Activated CD8-positive, alpha-beta memory T cell treated with anti-CD3 and anti-CD28 coated beads, Interleukin-2, amount 50 U/mL, for 24 hours (primary cell): ENCODE results near the gene FRMD6.
"Not testable (repeated sequence)": the region's sequence is repeated elsewhere in the genome, so short reads cannot be mapped to it uniquely, and the experiment has no call there.

ENCODE experiments used
- DNase-seq: peaks from one replicate; pipeline ENCODE4 v3.0.0-alpha.2; 2020; ENCODE audit errors: extremely low read depth

The FRMD6 gene

DNA sequence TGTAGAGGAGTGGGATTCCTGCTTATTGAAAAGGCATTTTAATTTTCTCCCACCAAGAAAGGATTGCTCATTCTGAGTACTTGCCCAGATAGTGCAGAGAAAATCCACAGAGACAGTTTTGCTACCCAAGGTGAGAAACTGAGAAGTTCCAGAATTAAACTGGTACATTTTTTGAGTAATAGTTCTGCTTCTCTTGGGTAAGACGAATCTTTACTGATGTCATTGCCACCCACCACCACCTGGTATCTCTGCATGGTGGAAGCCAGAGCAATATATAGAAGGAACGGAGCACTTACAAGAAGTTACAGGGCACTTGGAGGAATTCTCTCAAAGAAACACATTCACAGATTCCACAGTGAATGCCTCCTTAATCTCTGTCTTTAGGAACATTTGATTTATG is 20.7 kb upstream of the FRMD6 start:
- DNase-seq = no peak

DNA sequence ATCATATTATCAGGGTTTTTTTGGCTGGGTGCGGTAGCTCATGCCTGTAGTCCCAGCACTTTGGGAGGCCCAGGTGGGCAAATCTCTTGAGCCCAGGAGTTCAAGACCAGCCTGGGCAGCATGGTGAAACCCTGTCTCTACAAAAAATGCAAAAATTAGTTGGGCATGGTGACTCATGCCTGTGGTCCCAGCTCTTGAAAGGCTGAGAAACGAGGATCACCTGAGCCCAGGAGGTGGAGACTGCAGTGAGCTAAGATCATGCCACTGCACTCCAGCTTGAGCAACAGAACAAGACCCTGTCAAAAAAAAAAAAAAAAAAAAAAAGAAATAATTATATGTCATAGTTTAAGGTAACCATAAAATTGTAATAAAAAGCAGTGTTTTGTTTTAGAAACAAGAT is 18.4 kb upstream of the FRMD6 start:
- not testable (repeated sequence) for DNase-seq

DNA sequence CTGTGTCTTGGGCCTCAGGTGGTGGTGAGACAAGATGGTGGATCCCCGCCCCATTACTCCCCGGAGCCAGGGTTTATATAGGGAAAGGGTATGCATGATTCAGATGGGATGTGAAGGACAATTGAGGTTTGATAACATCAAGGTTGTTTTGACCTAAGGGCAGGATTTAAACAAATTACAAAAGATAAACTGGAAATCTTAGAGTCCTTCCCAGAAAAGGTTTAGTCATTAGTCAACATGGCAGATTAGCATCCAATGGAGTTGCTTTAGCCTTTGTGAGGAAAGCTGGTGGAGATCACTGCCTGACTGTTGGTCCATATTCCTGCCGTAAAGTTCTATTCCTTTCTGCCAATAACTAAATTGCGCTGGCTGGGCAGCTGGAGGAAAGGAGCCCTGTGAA is 15.6 kb upstream of the FRMD6 start:
- no peak for DNase-seq

DNA sequence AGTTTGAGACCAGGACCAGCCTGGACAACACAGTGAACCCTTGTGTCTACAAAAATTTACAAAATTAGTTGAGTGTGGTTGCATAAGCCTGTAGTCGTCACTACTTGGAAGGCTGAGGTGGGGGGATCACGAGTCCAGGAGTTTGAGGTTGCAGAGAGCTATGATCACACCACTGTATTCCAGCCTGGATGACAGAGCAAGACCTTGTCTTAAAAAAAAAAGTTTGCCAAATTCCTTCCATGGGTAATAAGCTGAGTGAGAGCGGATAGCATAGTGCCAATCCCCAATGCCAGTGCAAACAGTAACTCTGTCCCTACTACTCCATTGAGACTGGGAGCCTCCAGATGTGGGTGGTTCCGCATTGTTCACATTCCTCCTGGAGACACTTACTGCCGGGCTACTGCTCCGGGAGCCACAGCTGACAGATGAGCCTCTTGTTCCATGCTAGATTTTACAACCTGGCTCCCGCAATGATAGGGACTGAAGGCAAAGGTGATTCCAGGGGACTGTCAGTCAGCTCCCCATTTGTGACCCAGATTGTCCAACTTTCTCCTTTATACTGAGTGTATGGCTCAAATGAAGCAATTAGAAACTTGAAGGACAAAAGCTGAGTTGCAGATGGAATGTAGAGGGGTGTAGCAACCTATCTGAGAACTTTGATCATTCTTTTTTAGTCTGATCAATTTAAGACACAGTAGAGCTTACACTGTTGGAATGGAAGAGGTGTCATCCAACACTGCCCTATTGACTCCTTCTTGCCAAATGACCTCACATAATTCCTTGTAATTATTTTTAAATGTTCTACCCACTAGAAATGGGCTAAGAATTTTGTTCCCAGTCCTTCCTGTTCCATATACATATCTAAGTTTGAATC is 13.4 kb upstream of the FRMD6 start:
- no peak for DNase-seq

DNA sequence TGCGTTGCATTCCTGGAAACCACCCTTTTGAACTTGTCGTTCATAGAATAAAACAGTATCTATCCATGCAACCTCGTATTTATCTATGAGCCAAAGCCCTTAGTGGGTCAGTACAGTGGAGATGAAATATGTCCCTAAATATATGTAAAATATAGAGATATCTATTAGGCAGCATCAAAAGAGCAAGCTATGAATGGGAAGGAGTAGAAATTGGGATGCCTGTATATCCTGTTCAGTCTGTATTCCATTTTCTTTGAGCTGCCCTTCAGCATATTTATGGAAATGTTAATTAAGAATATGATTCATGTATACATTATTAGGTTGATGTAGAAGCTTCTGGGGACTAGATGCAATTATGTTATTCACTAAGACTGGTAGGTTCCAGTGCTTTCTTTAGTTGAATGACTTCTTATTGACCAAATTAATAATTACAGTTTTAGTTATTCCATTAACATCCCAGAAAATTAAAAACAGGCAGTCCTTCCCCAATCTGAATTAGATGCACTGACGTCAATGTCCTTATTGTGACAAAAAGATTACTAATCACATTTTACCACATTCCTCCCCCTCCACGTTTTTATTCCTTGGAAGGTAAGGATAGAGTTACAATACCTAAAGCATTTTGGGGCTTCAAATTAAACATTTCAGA is 11.9 kb upstream of the FRMD6 start:
- DNase-seq = no peak

DNA sequence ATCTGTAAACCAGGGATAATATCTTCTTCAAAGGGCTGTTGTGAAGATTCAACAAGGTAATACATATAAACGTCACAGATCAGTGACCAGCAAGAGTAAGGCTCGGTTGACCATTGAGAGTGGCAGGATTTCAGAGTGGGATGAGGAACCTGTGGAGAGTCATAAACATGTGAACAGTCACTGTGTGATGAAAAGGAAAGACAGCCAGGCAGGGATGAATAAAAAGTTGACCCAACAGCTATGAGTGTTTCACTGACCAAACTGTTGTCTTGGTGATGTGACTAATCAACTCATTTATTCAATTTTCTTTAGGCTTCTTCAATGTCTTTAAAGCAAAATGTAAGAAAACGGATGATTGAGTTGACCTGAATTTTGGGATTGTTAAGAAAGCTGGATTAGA is 8.6 kb upstream of the FRMD6 start:
- DNase-seq = no peak

DNA sequence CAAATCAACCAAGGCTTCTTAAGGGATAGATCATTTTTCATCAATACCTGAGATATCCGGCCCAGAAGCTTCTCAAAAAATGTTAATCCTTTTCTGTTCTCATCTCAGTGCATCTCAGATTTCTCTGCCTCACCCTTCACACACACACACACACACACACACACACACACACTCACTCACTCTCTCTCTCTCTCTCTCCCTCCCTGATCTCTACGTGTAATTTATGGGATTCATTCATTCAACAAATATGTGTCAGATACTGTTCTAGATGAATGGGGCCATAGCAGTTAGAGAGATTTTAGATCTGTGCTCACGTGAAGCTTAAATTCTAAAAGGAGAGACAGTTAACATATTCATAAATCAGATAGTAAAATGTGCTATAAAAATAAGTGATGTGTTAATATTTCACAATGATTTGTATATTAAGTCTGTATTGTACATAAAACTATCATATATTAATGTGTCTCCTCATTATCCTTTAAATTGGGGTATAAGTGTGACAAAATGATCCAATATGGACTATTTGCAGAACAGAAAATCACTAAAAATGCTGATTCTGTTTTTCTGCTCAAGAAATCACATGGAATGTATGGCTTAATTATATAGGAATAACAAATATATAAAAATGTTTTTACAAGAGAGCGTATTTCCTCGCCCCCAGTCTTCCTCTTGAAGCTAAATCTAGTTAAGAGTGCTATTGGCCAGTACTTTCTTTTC is 7.3 kb upstream of the FRMD6 start:
- no peak for DNase-seq

DNA sequence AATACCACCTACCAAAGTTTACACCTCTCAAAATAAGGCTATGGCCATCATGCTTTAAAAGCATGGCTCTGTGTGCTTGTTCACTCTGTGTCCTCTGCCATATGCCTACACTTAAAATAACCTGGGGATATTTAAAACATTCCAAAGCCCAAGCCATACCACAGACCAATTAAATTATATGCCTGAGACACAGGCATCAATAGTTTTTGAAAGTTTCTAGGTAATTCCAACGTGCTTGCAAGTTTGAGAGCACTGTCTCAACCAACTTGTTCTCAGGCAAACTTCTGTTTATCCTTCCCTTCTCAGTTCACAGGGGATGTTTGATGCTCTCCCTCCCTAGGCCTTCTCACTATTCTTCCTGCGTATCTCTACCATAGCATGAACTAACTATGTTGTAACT is 3.4 kb upstream of the FRMD6 start:
- no peak for DNase-seq

DNA sequence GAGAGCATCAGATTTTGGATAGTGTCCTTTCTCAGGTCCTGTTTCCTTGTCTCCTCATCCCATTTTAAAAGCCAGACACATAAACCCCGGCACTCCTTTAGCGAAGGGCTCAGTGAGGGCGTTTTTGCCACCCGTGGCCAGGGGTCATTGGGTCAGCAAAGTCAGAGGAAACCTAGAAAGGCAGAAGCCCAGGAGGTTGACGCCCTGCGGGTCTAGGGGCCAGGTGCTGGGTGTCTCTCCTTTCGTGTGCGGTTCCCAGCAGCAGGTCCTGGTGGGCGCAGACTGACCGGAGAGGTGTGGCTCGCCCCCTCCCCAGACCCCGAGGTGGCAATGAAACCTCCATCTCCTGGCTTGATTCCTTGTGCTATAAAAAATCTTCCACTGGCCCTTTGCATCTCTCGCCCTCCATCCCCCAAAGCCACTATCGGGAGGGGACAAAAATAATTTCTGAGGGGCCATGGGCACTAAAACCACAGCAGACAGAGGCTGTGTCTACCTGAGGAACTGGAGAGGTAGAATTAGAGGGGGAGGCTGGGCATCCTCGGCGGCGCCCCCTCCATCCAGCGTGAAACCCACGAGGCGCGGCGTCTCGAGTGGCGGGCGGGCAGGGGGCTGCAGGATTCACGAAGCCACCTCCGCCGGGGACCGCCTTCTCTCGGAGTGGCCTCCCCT is 858 bp upstream of the FRMD6 start:
- no peak for DNase-seq

DNA sequence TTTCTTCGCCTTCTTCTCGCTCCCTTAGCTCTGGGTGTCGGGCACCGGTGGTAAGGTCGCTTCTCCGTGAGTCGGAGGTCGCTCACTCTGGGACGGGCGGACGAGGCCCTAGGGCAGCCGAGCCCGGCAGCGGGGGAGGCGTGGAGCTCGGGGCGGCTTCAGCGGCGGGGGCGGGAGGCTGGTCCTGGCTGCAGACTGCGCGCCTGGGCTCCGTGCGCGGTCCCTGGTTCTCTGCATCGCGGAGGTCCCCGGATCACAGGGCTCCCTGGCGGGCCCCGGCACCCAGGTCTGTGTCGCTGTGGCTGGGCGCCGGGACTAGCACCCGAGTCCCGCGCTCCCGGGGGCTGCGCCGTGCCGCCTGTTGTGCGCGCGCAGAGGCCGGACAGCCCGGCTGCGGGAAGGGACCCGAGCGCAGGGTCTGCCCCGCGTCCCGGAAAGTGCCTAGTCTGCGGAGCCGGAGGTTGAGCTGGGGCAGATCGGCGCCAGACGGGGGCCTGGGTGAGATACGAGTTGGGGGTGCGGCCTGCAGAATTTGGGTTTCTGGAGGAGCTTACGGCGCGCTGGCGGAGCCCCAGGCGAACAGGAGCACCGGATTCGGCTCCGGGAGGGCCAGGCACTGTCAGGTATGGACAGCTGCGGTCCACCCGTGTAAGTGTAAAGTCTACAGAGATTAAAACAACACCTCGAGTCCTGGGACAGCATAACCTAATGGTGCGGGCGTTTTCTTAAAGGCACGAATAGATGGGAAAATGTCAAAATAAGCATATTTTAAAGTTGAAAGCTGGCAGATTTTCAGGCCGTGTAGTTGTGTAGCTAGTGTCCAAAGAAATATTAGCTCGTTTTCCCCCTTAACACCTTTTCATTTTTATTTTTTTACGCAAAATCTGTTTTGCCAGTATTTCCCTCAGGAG is 713 bp downstream of the FRMD6 start:
- no peak for DNase-seq

DNA sequence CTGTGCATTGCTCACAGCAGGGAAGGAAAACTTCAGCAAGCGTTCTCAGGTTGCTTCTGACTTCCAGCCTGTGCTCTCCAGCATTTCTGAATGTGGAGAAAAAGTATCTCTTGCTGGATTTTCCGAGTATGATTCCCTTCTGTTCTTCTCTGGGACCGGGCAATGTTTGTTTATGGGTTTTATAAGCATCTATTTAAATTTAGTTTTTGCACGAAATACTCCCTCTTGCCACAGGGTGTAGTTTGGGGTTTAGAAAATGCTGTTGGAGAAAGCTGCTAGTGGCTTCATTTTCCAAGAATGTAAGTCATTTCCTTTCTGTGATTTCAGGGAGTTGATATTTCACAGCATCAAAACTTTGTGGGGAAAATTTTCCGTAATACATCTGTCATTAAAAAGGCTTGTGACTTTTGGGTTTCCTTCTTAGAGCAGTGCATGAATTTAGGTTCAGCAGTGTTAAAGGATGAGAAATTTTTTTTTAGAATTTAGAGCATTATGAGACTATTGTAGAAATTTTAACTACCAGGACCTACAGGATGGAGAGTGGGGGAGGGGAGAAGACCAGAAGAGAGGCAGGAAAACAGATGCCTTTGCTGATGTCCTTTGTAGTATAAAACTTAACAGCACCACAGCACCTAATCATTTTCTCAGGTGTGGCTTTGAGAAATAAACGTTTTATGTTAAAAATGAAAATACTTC is 1.5 kb downstream of the FRMD6 start:
- DNase-seq = no peak

DNA sequence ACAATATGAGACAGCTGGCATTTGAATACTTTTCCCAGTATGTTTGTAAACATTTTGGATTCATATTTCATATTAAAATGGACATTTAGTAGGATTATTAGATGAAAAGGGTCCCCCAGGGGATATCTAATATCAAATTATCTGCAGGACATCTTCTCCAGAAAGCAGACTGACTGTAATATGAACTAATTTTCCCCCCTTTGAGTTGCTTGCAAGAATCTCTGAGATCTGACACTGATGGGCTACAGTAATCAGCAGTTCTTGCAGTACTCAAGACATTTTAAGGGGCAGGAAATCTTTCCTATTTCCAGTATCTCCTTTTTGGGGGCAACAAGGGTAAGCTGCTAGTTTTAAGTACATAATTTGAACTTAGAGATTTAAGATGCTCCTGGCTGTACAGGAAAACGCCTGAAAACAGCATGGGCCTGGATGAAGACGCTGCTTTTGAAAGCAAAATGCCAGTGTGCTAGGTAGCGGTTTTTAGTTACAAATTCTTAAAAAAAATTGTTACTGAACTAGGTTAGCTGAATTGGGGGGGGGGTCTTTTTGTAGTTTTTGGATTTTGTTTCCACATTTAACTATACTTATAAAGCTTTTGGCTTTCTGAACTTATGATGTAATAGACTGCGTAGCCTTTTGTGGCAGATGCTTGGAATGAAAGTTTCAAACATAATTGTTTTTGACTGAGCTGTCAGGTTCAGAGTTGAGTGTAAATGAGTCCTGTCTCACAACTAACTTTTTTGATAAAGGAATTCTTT is 2.2 kb downstream of the FRMD6 start:
- DNase-seq = no peak

DNA sequence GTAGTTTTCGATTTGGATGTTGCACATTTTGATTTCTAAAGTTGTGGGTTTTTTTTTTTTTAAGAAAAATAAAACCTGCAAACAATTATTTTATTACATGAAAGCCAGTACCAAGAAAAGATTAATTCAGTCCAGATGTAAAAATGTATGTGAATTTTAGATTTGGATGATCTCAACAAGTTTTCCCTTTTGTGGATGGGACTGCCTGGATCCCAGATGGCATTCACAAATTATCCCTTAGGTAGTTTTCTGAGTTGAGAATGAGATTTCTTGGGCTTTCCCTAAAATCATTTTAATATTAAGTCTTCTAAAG is 2.8 kb downstream of the FRMD6 start:
- DNase-seq = no peak

DNA sequence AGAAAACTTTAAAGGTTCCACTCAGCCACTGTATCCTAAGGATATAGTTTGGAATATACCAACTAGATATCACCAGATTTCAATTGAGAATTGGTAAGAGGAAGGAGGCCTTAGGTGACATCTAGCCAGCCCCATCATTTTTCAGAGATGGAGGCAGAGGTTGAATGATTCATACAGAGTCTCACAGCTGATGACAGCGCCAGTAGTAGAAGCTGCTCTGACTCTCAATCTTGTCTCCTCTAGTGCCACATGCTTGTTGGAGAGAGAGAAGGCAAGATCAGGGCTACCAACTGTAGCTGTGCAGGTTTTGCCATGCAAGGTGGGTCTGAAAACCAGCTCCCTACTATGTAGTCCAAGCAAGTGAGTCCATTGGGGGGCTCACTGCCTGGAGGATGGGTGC is 6.1 kb downstream of the FRMD6 start:
- DNase-seq = no peak

DNA sequence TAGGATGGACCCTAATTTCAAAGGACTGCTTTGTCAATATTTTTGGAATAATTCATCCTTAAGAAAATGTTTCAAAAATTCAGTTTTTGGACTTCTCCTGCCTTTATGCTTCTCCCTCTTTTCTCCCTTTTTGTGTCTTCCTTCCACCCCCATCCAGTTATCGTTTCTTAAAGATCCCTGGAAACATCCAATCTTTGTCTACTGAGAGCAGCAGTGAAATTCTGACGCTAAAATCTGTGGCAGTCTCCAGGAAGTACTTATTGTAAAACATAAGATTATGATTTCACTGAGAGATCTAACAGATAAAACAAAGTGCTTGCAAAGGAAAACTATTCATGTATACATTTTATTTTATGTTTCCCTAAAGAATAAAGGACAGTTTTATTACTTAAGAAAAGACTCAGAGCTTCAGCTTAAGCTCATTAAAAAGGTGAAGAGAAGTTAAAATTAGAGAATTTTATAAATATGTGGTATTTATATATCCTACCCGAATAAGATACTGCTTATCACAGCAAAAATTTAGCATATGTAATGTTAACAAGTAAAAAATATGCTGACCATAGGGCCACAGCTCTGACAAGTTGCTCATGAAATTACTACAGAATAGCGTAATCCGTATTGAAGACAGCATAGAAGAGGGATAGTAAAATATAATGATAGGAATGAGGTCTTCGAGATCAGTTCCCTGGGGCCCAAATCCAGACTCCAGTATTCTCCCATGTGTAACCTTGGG is 6.9 kb downstream of the FRMD6 start:
- DNase-seq = no peak

DNA sequence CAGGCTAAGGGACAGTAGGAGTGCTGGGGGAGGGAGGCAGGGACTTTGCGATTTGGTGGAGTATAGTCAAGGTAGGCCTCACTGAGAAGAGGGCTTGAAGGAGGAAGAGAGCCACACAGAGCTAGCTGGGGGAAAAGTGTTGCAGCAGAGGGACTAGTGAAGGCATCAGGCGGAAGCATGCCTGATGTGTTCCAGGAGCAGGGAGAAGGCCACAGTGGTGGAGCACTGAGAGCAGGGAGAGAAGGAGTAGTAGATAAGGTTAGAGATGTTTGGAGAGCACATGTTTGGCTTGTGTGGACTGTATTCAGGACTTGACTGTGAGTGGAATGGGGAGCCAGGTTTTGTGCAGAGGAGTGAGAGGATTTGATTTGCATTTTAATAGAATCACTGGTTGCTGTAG is 9.0 kb downstream of the FRMD6 start:
- DNase-seq = no peak

DNA sequence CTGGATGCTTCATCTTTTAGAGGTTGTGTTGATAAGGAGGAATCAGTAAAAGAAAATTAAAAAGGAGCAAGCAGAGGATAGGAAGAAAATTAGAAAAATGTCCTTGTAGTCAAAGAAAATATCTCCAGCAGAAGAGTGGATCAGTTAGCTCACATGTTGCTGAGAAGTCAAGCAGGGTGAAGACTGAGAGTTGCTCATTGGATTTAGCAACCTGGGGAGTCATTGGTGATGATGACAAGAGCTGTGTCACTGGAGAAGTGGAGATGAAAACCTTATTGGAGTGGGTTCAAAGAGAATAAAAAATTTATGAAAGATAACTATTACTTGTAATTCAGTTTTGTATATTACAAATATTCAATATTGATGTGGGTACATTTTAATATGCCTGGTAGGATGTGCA is 9.8 kb downstream of the FRMD6 start:
- no peak for DNase-seq

DNA sequence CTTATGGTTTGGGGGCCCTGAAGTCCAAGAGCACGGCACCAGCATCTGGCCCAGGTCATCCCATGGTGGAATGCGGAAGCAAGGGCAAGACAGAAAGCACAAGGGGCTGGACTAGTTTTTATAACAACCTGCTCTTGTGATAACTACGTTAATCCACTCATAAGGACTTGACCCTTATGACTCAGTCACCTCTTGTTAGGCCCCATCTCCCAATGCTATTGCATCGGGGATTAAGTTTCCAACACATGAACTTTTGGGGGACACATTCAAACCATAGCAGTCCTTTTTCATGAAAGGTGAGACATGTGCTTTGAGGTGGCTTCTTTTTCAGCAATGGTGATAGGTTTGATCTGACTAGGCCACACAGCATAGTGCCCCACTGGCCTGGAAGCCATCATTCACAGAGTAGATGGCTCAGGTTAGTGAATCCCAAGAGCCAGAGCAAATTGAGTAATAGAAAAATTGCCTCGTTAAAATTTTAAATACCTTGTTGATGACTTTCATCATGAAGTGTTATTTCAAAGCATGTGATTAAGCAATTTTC is 12.1 kb downstream of the FRMD6 start:
- no peak for DNase-seq

DNA sequence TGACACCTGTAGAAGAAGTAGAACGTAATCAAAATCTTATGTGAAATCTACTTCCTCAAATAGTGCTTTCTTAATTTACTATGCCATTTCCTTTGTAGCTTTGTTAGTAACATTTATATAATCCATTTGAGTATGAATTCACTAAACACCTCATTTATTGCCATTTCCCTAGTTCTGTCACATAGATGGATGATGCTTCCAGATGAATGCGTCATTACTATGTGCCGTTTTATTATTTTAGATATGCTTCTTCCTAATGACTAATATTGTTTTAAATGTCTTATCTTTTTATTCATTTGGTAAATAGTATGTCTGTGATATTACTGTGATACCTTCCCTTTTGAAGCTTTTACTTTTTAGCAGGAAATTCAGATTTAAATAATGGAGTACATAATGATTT is 14.4 kb downstream of the FRMD6 start:
- DNase-seq = no peak
